Stimulated activated naive CD4-positive, alpha-beta T cell (primary cell): ENCODE measurements around the gene CCDC57.
A peak's percentile ranks its signal among the peaks of the same experiment; 100 is the strongest.

Experiments used
- DNase-seq, 6 experiments: peaks; one replicate each; lab custom pipeline; 2025; lab: John Stamatoyannopoulos, UW

CCDC57 gene

GRCh38 chr17:82105882-82106687 lies 106.6 kb downstream of the CCDC57 start:
- DNase-seq = peak; percentile 18 to 69 (median 45)

GRCh38 chr17:82105417-82105881 lies 107.2 kb downstream of the CCDC57 start:
- no peak for DNase-seq

GRCh38 chr17:82104797-82105416 lies 107.7 kb downstream of the CCDC57 start:
- no peak for DNase-seq

GRCh38 chr17:82103553-82104451 lies 108.8 kb downstream of the CCDC57 start:
- DNase-seq = no peak

- DNase-seq = no peak
Measured at GRCh38 chr17:82101767-82102679, 110.6 kb downstream of the CCDC57 start.

- DNase-seq = no peak
Measured at GRCh38 chr17:82101301-82101715, 111.3 kb downstream of the CCDC57 start.

- DNase-seq = no peak
Measured at GRCh38 chr17:82100502-82101298, 111.9 kb downstream of the CCDC57 start.

GRCh38 chr17:82098939-82099763 lies 113.5 kb downstream of the CCDC57 start:
- DNase-seq = peak in 3 of 6 experiments; percentile 34 to 63 (median 44)

GRCh38 chr17:82098169-82098938 lies 114.3 kb downstream of the CCDC57 start, which contains the start of gene FASN:
Gene FASN, minus strand, starts transcription at chr17:82098236. Its CDS starts 1,791 bp downstream, at chr17:82096445.
- peak; percentile 82 to 97 (median 87) for DNase-seq

GRCh38 chr17:82097919-82098168 lies 114.8 kb downstream of the CCDC57 start:
- DNase-seq = peak in 2 of 6 experiments; percentile 44 to 62

GRCh38 chr17:82097184-82097918 lies 115.3 kb downstream of the CCDC57 start:
- peak in 2 of 6 experiments; percentile 25 to 56 for DNase-seq

GRCh38 chr17:82096709-82097183 lies 115.9 kb downstream of the CCDC57 start:
- DNase-seq = no peak

- no peak for DNase-seq
Measured at GRCh38 chr17:82095777-82096708, 116.6 kb downstream of the CCDC57 start.

GRCh38 chr17:82094931-82095776 lies 117.5 kb downstream of the CCDC57 start:
- no peak for DNase-seq

GRCh38 chr17:82092995-82093751 lies 119.5 kb downstream of the CCDC57 start:
- DNase-seq = no peak
